HG03342 (cell line): ENCODE results near the gene ABHD12B.
"Not testable (repeated sequence)": the region's sequence is repeated elsewhere in the genome, so short reads cannot be mapped to it uniquely, and the experiment has no call there.

Experiments
- ATAC-seq: cut with Tn5 transposase; IDR thresholded peaks from one replicate; pipeline ENCODE4 v1.9.1; 2021; ENCODE audit warnings: mild to moderate bottlenecking, moderate library complexity; ENCODE audit not compliant: unreplicated experiment

ABHD12B gene

DNA sequence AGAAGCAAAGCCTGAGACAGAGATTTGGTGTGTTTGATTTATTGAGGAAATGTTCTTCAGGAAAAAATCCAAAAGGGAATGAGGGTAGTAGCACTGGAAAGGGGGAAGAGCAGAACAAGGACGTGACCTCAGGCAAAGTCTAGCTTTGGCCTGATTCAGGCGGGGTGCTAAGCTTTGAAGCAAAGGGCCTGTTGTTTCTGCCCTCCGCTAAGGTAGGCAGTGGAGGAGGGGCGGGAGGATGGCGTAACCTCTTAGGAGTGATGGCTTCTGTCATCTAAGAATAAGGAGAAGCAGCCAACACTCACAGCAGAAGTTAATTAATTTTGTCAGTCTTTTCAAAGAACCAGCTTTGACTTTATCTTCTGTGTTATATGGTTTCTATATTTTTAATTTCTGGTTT lies 20.4 kb downstream of the ABHD12B start:
- ATAC-seq, result no peak

DNA sequence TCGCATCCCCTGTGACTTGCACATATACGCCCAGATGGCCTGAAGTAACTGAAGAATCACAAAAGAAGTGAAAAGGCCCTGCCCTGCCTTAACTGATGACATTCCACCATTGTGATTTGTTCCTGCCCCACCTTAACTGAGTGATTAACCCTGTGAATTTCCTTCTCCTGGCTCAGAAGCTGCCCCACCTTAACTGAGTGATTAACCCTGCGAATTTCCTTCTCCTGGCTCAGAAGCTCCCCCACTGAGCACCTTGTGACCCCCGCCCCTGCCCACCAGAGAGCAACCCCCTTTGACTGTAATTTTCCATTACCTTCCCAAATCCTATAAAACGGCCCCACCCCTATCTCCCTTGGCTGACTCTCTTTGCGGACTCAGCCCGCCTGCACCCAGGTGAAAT lies 24.6 kb downstream of the ABHD12B start:
- not testable (repeated sequence) for ATAC-seq

DNA sequence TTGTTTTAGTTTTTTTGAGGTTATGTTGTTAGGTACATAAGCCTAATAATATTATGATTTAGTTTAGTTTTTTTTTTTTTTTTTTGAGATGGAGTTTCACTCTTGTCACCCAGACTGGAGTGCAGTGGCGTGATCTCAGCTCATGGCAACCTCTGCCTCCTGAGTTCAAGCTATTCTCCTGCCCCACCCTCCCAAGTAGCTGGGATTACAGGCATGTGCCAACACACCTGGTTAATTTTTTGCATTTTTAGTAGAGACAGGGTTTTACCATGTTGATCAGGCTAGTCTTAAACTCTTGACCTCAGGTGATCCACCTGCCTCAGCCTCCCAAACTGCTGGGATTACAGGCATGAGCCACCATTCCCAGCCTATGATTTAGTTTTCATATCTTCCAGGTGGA lies 25.2 kb downstream of the ABHD12B start:
- not testable (repeated sequence) for ATAC-seq

DNA sequence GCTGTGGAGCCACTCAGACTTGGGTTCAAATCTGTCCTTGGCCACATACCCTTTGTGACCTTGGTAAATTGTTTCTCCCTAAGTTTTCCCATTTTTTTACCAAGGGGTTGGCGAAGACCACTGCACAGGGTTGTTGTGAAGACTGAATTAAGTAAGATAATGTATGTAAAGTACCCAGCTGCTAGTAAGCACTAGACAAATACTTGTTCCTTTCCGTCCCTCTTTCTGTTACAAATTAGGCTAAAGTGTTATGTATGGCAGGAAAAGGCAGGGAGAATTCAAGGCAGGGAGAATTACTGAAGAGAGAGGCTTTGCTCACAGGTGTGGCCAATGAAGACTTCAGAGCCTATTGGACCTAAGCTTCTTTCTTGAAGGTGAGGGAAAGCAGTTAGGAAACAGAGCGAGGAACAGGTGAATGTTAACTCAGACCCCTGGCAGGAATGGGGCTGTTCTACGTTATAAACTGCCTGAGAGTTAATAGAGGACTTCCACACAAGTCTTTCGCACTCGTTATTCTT lies 25.9 kb downstream of the ABHD12B start:
- ATAC-seq, result no peak

DNA sequence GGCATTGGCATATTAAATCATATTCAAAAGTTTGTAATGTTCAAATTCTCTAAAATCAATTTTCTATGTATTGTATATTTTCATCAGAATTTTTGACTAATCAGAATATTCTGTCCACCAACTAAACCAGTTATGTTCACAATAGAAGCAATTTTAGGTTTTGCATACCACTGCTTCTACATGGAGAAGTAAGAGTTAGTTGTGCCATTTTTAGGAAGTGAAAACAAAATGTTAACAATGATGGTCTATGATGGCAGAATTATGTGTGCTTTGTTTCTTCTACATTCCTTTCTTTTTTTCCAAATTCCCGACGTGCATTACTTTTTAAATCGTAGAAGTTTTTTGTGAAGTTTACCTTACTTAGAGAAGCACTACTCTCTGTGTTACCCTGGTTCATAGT lies 29.5 kb downstream of the ABHD12B start:
- no peak for ATAC-seq

DNA sequence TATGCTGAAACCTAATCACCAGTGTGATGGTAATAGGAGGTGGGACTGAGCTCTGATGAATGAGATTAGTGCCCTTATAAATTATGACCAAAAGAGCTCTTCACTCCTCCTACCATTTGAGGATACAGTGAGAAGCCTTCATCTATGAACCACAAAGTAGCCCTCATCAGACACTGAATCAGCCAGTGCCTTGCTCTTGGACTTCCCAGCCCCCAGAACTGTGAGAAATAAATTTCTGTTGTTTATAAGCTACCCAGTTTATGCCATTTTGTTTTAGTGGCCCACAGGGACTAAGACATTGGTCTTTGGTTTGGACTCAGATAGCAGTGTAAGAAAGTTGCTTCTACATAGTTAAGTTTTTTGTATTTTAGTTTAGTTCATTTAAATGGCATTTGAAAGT lies 32.9 kb downstream of the ABHD12B start:
- no peak for ATAC-seq

DNA sequence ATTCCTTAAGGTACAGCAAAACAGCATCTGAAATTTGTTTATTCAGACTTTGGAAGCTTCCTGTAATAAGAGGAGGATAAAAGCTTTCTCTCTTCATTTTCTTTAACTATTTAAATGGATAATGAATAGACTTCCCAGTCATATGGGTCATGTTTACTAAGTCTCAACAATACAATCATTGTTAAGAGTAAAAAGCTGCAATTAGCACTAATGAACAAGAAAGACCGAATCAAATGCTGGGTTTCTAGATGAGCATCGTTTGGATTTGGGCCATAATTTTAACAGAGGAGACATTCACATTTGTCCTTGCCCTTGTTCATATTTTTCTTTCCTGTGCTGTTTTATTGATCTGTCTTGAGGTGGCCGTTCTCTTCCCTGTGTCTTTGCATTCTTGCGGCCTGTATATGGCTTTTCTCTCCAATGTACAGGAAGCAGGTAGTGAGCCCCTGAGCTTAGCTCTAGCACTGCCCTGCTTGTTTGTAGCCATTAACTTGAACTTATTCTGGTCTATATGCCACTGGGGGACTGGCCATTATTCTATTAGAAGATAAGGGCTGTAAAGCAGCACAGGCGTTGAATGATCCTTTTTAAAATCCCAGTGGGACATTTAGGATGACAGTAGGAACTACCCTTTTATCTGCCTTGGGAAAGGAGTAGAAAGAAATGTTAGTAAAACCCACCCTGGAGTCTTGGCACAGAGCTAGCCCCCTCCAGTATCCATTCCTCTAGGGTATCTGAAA lies 34.6 kb downstream of the ABHD12B start:
- ATAC-seq, result no peak

DNA sequence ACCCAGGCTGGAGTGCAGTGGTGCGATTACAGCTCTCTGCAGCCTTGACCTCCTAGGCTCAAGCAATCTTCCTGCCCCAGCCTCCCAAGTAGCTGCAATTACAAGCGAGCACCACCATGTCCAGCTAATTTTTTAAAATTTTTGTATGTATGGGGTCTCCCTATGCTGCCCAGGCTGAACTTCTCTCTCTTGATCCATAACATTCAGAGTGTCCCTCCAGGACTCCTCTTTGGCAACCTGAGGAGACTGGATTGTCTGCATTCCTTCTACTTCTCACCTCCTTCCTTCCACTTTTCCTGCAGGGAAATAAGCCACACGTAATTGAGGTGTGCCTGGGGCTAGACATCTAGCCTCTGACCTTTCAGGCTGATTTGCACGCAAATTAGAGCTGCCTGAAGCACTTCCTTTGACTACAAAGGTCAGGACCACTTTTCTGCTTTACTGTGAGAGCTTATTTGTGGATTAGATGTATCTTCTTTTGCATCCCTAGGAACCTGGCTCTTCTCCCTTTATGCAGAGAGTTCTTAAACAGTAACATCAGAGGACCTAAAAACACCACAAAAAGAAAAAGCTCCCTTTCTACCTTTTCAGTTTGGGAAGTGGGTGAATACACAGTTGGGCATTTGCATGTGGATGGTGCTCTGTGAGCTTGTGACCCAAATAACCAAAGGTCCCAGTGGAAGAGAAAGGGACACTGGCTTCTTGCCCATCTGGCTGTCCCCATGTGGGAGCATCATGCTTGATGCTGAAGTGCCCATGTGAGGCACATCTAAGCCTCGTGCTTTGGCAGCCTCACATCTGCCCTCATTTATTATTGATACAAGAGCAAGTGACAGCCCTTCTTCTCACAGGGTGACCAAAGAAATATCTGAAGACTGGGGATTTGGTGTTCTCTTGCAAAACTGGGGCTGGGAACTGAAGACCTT lies 38.9 kb downstream of the ABHD12B start:
- no peak for ATAC-seq

DNA sequence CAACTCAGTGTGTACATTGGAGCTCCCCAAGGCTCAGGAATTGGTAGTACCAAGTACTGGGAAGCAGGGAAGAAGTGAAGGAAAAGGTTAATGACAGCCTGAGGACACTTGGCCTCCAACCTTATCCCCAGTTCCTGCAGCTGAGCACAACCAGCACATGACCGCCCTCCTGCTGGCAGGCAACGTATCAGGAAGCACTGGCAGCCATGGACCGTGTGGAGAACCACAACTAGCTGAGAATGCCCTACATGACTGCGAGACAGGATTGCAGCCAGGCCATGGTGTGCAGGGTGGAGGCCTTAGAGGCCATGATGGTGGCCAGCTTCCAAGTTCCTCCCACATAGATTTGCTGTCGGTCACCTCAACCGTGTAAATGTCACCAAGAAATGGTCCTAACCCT lies 45.6 kb downstream of the ABHD12B start:
- ATAC-seq, result no peak

DNA sequence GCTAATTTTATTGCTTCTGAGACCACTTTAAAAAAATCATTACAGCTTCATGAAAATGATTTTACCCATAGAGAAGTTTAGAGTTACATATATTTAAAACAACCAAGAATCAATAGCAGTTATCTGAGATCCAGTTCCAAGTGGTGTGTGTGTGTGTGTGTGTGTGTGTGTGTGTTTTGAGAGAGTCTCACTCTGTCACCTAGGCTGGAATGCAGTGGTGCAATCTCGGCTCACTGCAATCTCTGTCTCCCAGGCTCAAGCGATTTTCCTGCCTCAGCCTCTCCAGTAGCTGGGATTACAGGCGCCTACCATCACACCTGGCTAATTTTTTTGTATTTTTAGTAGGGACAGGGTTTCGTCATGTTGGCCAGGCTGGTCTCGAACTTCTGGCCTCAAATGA lies 47.7 kb downstream of the ABHD12B start:
- not testable (repeated sequence) for ATAC-seq

DNA sequence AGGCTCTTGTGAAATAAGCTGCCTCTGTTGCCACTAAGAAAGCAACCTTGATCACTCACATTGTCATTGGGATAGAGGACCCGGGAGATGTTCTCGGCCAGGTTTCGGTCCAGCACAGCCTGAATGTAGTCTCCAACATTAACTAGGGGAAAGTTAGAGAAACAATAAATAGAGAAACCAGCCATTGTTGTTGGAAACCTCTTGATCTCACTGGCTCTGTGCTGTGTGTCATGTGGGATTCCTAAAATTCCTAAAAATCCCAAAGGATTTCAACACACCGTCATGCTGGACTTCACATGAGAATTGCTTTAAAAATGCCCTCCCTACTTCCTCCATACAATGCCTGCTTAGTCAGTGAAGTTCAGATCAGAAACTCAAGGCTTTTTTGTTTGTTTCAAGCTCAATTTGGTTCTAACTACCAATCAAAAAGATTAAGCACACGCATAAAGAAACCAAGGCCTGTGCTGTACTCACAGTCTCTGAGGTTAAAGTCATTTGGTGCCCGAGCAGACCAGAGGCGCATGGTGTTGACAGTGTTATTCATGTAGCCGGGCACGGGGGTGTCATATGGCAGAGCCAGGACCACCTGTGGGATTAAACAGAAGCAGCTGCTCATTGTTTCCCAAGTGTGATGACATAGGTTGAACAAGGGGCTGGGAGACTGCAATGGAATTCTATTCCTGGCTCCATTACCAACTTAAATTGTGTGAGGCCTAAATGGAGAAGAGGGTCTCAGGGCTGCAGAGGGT lies 48.8 kb downstream of the ABHD12B start:
- ATAC-seq, result no peak

DNA sequence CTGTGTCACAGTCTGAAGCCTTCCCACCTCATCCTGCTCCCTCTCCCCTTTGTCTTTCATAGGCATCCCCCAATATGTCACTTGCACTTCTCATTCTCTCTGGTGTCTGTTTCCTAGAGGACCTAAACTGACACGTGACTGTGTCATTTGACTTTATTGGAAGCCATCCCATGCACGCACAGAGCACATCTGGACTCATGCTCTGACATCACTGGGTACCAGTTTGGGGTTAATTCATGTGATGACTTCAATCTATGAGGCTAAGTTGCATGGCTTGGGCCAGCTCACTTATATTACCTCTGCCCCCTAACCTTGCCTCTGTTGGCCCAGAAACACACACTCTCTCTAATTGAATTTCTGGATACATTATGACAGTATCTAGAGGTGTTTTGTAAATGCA lies 51.0 kb downstream of the ABHD12B start:
- ATAC-seq, result no peak

DNA sequence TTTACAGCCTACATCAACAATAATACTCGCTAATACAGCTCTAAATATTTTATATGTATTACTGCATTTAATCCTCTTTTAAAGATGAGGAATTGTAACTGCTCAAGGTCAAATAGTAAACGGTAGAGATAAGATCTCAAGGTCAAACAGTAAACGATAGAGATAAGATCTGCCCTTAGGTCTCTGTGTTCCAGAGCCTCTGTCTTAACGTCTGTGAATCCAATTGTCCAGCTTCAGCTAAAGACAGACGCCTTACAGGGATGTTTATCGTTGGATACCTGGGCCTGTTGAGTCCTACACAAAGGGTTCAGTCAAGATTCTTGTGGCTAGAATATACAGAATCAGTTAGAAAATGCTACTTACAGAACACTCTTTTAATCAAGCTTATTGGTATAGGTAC lies 52.4 kb downstream of the ABHD12B start:
- ATAC-seq, result no peak

DNA sequence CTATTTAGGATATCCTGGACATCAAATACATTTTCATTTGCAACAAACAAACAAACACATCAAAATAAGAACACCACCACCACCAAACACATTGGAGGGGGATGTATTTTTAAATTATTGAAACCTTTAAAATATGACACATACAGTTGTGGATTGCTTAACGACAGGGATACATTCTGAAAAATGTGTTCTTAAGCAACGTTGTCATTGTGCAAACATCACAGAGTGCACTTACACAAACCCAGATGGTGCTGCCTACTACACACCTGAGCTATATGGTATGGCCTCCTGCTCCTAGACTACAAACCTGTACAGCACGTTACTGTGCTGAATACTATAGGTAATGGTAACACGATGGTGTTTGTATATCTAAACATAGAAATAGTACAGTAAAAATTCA lies 53.0 kb downstream of the ABHD12B start:
- no peak for ATAC-seq

DNA sequence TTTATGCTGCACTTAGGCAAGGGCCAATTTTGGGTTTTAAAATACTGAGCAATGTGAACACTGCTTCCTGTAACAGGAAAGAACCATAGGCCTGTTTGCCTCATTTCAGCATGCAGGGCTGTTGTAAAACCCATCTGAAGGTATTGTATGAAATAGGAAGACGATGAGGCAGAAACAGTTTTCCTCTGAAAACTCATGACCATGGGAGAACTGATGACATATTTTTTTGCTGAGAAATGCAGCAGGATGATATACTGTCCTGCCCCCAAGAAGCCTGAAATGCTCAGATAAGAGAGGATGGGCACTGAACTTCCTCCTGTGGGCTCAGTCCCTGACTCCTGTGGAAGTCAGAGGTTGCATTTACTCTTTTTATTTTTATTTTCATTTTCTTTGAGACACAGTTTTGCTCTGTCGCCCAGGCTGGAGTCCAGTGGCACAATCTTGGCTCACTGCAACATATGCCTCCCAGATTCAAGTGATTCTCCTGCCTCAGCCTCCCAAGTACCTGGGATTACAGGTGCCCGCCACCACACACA lies 55.1 kb downstream of the ABHD12B start:
- no peak for ATAC-seq

DNA sequence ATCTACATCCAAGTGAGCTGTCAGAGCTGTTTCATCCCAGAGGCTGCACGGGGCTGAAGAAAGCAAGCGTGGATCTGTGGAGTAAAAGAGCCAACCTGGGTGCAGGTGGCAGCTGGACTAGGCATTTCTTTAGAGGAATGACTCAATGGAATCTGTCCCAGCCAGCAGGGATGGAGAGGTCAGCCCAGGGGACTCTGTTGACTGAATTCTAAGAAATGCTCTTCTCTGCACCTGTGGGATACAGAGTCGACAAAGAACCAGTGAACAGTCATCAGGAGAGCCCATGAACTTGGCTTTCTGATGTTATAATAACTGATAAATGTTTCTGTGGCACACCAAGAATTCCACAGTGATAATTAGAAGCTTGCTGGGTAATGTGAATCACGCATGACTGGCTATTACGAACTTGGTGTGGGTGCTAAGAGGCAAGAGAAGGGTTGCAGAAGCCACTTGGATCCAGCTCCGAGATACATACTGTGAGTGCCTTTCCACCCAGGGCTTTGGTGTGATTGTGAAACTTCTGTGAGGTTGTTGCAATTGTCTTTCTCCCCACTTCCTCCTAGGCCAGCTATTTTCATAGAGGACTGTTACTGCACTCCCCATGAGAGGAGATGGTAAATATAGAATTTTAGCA lies 56.3 kb downstream of the ABHD12B start:
- no peak for ATAC-seq

DNA sequence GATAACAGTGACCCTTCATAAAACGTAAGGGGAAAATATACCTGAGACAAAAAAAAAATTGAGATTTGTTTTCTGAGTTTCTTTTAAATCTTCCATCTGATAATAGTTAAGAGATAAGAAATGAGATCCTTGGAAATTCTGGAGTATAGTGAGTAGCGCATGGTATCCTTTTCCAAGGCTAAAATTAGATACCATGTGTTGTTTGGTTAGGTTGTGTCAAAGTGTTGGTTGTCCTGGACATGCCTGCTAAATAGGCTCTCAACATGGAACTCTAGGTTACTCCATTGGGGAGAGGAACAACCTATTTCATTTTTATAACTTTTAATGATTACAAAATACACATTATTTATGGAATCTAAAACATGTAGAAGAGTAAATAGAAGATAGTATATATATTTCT lies 57.7 kb downstream of the ABHD12B start:
- no peak for ATAC-seq

DNA sequence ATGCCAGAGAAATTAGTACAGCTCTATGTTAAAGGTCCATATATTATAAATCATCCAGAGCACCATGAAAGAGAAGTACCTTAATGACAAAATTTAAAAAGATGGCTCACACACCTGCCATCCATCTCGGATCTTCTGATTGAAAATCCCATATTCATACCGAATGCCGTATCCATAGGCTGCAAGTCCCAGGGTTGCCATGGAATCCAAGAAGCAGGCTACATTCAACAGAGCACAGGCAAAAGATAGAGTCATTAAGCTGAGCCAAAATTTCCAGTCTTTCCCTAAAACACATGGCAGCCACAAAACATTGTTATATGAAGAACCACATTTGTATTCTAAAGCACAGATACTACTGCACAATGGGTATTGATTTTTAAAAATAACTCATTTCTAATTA lies 59.7 kb downstream of the ABHD12B start:
- no peak for ATAC-seq

DNA sequence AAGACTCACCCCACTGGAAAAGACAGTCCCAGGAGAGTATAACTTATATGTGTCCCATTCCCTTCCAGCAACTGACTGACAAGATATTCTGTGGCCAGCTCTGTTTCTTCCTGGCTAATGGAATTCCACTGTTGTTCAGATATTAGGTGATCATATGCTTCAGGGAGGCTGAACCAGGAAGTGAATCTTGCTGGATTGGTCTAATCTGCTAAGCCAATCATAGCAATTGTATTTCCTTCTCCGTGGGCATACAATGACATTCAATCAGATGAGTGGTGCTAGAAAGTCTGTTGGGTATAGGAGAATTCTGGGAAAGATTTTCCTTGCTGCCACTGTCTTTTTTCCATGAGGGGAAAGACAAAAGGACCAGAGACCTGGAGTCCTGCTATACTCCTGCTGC lies 60.3 kb downstream of the ABHD12B start:
- ATAC-seq, result no peak
